BJ (cell line): ENCODE measurements around the gene HAUS6. TPM values are rescaled to one million over a fixed set of nuclear protein-coding genes. Genes with fewer than 3 reads are reported as not detected.
"Not testable (repeated sequence)": the region's sequence is repeated elsewhere in the genome, so short reads cannot be mapped to it uniquely, and the experiment has no call there.

Experiments
- CTCF ChIA-PET: fragments of 350-600 bp; formaldehyde crosslinking; extraction: SDS; loops from one replicate; lab custom pipeline; 2021; ENCODE audit warnings: antibody characterized with exemption, inconsistent platforms; lab: Yijun Ruan, JAX
- POLR2A ChIA-PET: fragments of 300-600 bp; sonication (Branson Sonifier 250); formaldehyde crosslinking; extraction: SDS; loops from one replicate; lab custom pipeline; 2021; ENCODE audit warnings: antibody characterized with exemption; lab: Charles Lee
- DNase-seq: peaks from one replicate; pipeline ENCODE4 v3.0.0-alpha.2; 2011; ENCODE audit warnings: low read depth
- H3K27me3 ChIP-seq: 2 replicates; pipeline ENCODE4 v1.6.0; 2011; ENCODE audit warnings: low read length; ENCODE audit not compliant: control insufficient read depth, insufficient read depth
- H3K36me3 ChIP-seq: 2 replicates; pipeline ENCODE4 v1.5.1; 2011; ENCODE audit warnings: low read length; ENCODE audit not compliant: control insufficient read depth, insufficient read depth
- H3K4me3 ChIP-seq: 2 replicates; pipeline ENCODE4 v1.5.1; 2011; ENCODE audit warnings: low read depth, mild to moderate bottlenecking, control low read depth, low read length
- CTCF ChIP-seq: IDR thresholded peaks from 2 replicates; pipeline ENCODE4 v1.5.1; 2011; ENCODE audit warnings: low read depth, mild to moderate bottlenecking, control low read depth, inconsistent platforms, low read length, moderate library complexity; ENCODE audit not compliant: insufficient read depth
- polyA plus RNA-seq: library from polyadenylated mRNA; depleted of rRNA; stranded (reverse); fragments of >200 nt; gene quantifications from 2 replicates; pipeline ENCODE4 v1.2.3, GENCODE V29; 2011

The HAUS6 gene
- polyA plus RNA-seq, 1 experiment: 4.4 TPM

- ChIA-PET CTCF (interaction anchor here (0.6 to 1.0 kb wide), 2 partner anchors 32 to 69 kb away, joined by 3 to 4 read pairs; no protein-coding TSS in a partner anchor), POLR2A (no interaction called here)
- TF ChIP-seq CTCF: no peak
- Histone ChIP-seq H3K36me3 (no peaks in the 10 kb centered on the region), H3K27me3 (no peaks in the 10 kb centered on the region), H3K4me3 (no peak overlapping the region)
- DNase-seq: no peak
Measured at GRCh38 chr9:19104515-19105282, 2.0 kb upstream of the HAUS6 start.

- POLR2A ChIA-PET: interaction anchor here (0.6 kb wide), 1 partner anchor 11 kb away, joined by 4 read pairs; no protein-coding TSS in a partner anchor
- TF ChIP-seq CTCF: no peak
- Histone ChIP-seq H3K27me3 (no peaks in the 10 kb centered on the region), H3K4me3 (peak overlapping the region; percentile 56), H3K36me3 (no peaks in the 10 kb centered on the region)
- DNase-seq: no peak
- CTCF ChIA-PET: interaction anchor here (1.9 kb wide), 1 partner anchor 72 kb away, joined by 5 read pairs; no protein-coding TSS in a partner anchor
Measured at GRCh38 chr9:19102181-19102630, 498 bp downstream of the HAUS6 start.

- ChIA-PET POLR2A (no interaction called here), CTCF (interaction anchor here (1.9 kb wide), 1 partner anchor 73 kb away, joined by 5 read pairs; no protein-coding TSS in a partner anchor)
- no peak for DNase-seq
- H3K27me3 ChIP-seq: no peaks in the 10 kb centered on the region
- no peak for TF ChIP-seq CTCF
- H3K4me3 ChIP-seq: no peak overlapping the region
- no peaks in the 10 kb centered on the region for H3K36me3 ChIP-seq
Measured at GRCh38 chr9:19101203-19101602, 1.5 kb downstream of the HAUS6 start.

GRCh38 chr9:19097431-19097830 lies 5.3 kb downstream of the HAUS6 start:
- H3K4me3 ChIP-seq, POLR2A ChIA-PET, H3K36me3 ChIP-seq, DNase-seq, H3K27me3 ChIP-seq: not testable (repeated sequence)
- CTCF ChIA-PET: interaction anchor here (1.3 kb wide), 1 partner anchor 77 kb away, joined by 6 read pairs; no protein-coding TSS in a partner anchor

- no peak overlapping the region for H3K4me3 ChIP-seq
- peaks cover 3% of the 10 kb centered on the region; the same call in 1 of the 2 replicates for H3K36me3 ChIP-seq
- no peaks in the 10 kb centered on the region for H3K27me3 ChIP-seq
- no peak for TF ChIP-seq CTCF
- no peak for DNase-seq
- POLR2A ChIA-PET: no interaction called here
- CTCF ChIA-PET: interaction anchor here (0.8 to 3.3 kb wide), 2 partner anchors 9 to 87 kb away, joined by 3 to 18 read pairs; no protein-coding TSS in a partner anchor
Measured at GRCh38 chr9:19087106-19088000, 15.4 kb downstream of the HAUS6 start.
